ENCODE measurements around the gene CA14. TPM values are rescaled to one million over a fixed set of nuclear protein-coding genes. Genes with fewer than 3 reads are reported as not detected.

Gene CA14
- total RNA-seq, 1 donor from 2014 or later: 0.38 TPM

DNA sequence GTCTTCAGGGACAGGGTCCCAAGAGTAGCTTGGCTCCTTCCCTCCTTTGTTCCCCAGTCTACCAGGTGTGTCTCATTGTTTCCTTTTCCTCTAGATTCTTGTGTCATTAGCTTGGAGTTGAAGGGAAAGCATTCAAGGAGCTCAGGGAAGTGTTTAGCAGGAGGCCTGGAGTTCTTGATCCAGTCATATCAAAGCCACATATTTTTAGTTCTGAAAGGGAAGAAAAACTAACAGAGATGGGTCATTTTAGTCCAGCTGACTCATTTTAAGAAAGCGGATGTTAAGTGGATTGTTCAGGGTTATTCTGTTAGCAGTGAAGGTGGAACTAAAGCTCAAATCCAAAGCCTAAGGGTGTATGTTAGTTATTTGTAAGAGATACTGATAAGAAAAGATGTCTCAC, 15.7 kb downstream of the CA14 start:
- no peak for DNase-seq
- H3K27me3 ChIP-seq (ENCODE audit: low read depth): no peaks in the 10 kb centered on the region
- no peak for TF ChIP-seq CTCF (IDR thresholded peaks at IDR 0.05)
- peak overlapping the region; percentile 33 for H3K4me3 ChIP-seq
- intact Hi-C loops (cut with DNase I): no loop called here
- no peak for ATAC-seq
- peaks cover 18% of the 10 kb centered on the region for H3K4me1 ChIP-seq
- H3K27ac ChIP-seq: peak overlapping the region; percentile 53
- no peaks in the 10 kb centered on the region for H3K9me3 ChIP-seq
- H3K36me3 ChIP-seq: no peaks in the 10 kb centered on the region

DNA sequence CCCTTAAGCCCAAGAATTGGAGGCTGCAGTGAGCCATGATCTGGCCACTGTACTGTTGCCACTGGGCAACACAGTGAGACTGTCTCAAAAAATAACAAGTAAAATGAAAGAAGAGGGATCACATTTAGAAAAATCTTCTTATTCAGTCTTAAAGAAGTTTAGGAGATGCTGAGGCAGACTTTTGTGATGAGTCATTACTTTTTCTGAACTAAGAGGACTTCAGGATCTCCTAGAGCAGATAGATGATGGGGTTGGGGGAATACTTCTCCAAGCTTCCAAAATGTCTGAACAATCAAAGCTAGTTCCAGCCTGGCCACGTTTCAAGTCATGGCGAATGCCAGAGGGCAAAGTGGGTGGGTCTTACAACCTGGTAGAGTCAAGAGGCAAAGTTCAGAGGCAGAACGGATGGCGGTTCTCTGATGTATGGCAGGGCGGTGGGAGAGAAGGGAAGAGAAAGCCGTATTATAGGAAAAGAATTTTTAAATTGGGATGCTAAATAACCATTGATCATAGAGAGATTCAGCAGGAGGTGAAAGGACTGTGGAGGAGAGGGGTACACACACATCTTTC, 22.6 kb downstream of the CA14 start:
- no peaks in the 10 kb centered on the region for H3K36me3 ChIP-seq
- H3K4me1 ChIP-seq: peaks cover 16% of the 10 kb centered on the region
- H3K27me3 ChIP-seq (ENCODE audit: low read depth): no peaks in the 10 kb centered on the region
- ATAC-seq (no peak), DNase-seq (no peak)
- H3K9me3 ChIP-seq: no peaks in the 10 kb centered on the region
- TF ChIP-seq CTCF (IDR thresholded peaks at IDR 0.05): no peak
- no peak overlapping the region for H3K4me3 ChIP-seq
- intact Hi-C loops (cut with DNase I): no loop called here
- H3K27ac ChIP-seq: no peak overlapping the region

DNA sequence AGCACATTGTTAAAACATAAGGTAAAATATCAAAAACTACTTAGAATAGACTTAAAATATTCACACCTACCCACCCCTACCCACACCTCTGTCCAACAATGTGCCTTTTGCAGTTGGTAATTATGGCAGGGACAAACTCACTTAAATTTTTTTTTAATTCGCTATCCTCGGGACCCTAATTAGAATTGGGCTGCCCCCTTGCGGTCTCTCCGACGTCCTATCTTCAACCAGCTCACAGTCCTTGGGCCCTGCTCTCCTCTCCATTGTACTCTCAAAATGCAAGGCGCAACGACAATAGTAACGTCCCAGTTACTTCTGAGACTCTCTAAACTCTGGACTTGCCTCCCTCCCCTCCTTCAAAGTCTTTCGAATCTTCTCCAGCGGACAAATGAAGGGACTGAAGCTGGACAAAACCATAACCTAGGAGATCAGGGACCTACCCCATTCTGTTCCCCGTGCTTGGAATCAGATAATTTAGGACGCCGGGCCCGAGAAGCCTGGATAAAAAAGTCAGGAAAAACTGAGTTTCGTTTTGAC, 23.7 kb downstream of the CA14 start:
- Histone ChIP-seq H3K36me3 (peaks cover under 1% of the 10 kb centered on the region), H3K9me3 (no peaks in the 10 kb centered on the region), H3K4me1 (peaks cover 16% of the 10 kb centered on the region), H3K4me3 (peak overlapping the region; percentile 57), H3K27me3 (ENCODE audit: low read depth) (no peaks in the 10 kb centered on the region), H3K27ac (peak overlapping the region; percentile 84)
- ATAC-seq (peak; percentile 76 to 81), DNase-seq (peak; percentile 80)
- TF ChIP-seq CTCF (IDR thresholded peaks at IDR 0.05): peak; percentile 68
- intact Hi-C loops (cut with DNase I): no loop called here

- H3K4me3 ChIP-seq: peak within 1 kb of the TSS; percentile 57
- peaks cover 16% of the 10 kb centered on the region for H3K4me1 ChIP-seq
- no peak for TF ChIP-seq CTCF (IDR thresholded peaks at IDR 0.05)
- peak; percentile 97 for ATAC-seq
- H3K27ac ChIP-seq: peak within 1 kb of the TSS; percentile 84
- intact Hi-C loops (cut with DNase I): no loop called here
- DNase-seq: peak; percentile 95
- no peaks in the 10 kb centered on the region for H3K9me3 ChIP-seq
- H3K27me3 ChIP-seq (ENCODE audit: low read depth): no peaks in the 10 kb centered on the region
- peaks cover 6% of the 10 kb centered on the region for H3K36me3 ChIP-seq
These were observed 24.4 kb downstream of the CA14 start, which contains the start of gene CIART for GRCh38 chr1:150281758-150282557. TSS of gene CIART (plus strand) at chr1:150282554. CDS start at chr1:150283268, 714 bp downstream.

DNA sequence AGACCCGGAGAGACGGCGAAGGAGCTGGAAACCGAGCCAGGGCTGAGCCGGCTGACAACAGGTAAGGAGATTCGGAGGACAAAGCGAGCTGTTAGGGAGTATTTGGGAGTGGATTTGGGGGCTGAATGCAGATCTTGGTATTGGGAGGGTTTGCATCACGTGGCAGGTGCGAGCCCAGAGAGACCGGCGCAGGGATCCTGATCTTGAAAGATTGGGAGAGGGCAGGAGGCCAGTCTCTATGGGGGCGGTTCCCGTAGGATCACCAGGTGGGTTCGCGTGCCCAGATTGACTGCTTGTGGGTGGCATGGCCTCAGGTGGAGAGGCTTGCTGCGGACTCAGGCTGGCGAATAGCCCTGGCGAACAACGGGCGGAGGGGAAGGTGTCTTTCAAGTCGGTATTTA, 25.0 kb downstream of the CA14 start:
- peaks cover 16% of the 10 kb centered on the region for H3K4me1 ChIP-seq
- H3K27me3 ChIP-seq (ENCODE audit: low read depth): no peaks in the 10 kb centered on the region
- intact Hi-C loops (cut with DNase I): no loop called here
- peaks cover 6% of the 10 kb centered on the region for H3K36me3 ChIP-seq
- no peak for TF ChIP-seq CTCF (IDR thresholded peaks at IDR 0.05)
- H3K9me3 ChIP-seq: no peaks in the 10 kb centered on the region
- peak overlapping the region; percentile 84 for H3K27ac ChIP-seq
- DNase-seq: peak; percentile 69
- peak overlapping the region; percentile 57 for H3K4me3 ChIP-seq
- ATAC-seq: peak; percentile 60 to 63

Measured in lower lobe of right lung (tissue), 2 donors.